Ishikawa (cell line): Measurements from ENCODE around the gene IRAK1BP1.

Source experiments
- CEBPB ChIP-seq: IDR thresholded peaks from 2 replicates; pipeline ENCODE4 v1.6.1; 2012
- EP300 ChIP-seq: IDR thresholded peaks from 2 replicates; pipeline ENCODE4 v1.6.1; 2012; ENCODE audit warnings: borderline replicate concordance
- NFIC ChIP-seq: IDR thresholded peaks from 2 replicates; pipeline ENCODE4 v1.6.1; 2012
- REST ChIP-seq: IDR thresholded peaks from 2 replicates; pipeline ENCODE4 v1.6.1; 2012; ENCODE audit warnings: low read depth, mild to moderate bottlenecking

GRCh38 chr6:78952362-78952761, 85.0 kb downstream of the IRAK1BP1 start:
- TF ChIP-seq REST (no peak), NFIC (no peak), EP300 (no peak), CEBPB (no peak)
